Fibroblast of mammary gland (primary cell): Measurements from ENCODE around the gene CDH9.

Source experiments
- DNase-seq: peaks from one replicate; pipeline ENCODE4 v3.0.0-alpha.2; 2010; ENCODE audit warnings: low read depth
- H3K4me3 ChIP-seq: 2 replicates; pipeline ENCODE4 v1.5.1; 2011; ENCODE audit warnings: low read depth, mild to moderate bottlenecking, low read length, moderate library complexity; ENCODE audit not compliant: control insufficient read depth
- TF ChIP-seq, protein P1 (sequence below): conservative IDR thresholded peaks from 2 replicates; pipeline ENCODE4 v1.5.1; 2011; ENCODE audit warnings: low read depth, low read length, inconsistent platforms; ENCODE audit not compliant: control insufficient read depth, insufficient read depth

The CDH9 gene

DNA sequence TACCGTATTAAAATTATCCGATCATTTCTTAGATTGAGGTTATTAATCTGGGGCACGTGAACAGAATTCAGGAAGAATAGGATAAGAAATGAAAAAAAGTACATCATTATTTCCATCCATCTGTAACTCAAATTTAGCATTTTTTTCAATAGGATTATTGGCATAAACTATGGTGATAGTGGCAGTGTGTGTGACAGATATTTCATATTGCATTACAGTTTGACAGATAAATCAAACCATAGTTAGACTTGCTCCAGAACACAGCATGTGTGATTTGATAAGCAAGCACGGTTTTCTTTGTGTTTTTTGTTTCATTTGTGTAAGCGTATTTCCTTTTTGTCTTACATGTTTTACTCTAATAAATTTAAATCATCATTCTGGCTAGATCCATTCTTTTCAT, 155.0 kb downstream of the CDH9 start:
- TF ChIP-seq, protein P1, sequence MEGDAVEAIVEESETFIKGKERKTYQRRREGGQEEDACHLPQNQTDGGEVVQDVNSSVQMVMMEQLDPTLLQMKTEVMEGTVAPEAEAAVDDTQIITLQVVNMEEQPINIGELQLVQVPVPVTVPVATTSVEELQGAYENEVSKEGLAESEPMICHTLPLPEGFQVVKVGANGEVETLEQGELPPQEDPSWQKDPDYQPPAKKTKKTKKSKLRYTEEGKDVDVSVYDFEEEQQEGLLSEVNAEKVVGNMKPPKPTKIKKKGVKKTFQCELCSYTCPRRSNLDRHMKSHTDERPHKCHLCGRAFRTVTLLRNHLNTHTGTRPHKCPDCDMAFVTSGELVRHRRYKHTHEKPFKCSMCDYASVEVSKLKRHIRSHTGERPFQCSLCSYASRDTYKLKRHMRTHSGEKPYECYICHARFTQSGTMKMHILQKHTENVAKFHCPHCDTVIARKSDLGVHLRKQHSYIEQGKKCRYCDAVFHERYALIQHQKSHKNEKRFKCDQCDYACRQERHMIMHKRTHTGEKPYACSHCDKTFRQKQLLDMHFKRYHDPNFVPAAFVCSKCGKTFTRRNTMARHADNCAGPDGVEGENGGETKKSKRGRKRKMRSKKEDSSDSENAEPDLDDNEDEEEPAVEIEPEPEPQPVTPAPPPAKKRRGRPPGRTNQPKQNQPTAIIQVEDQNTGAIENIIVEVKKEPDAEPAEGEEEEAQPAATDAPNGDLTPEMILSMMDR = no peak
- DNase-seq = no peak
- no peak overlapping the region for H3K4me3 ChIP-seq

DNA sequence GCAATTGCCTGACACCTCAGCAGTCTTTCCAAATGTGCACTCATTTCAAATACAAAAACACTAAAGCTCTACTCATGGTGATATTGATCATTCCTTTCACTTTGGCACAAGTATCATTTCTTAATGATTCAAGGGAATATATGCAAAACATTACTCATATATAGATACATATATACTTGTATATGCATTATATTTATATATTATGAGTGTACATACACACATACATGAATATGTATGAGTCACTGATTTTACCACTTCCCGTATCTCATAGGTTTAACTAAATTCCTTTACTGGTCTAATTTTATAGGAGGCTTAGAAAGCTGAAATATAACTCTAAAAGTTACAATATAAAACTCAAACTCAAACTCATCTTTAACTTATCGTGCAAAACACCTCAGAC, 156.5 kb downstream of the CDH9 start:
- H3K4me3 ChIP-seq = no peak overlapping the region
- no peak for DNase-seq
- TF ChIP-seq, protein P1 = no peak

DNA sequence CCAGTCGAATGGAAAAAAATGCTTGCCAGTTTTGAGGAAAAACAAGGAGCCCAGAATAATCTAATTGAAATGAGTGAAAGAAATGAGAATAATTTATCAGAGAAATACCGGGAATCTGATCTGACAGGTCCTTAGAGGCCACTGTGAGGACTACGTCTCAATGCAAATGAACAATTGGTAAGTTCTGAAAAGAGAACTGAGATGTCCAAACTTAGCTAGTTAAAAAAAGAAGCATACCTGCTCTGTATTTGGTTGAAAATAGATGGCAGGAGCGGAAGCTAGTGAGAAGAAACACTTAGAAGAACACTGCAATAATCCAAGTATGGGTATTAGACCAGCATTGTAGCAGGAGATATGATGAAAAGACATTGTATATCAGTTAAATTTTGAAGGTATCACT, 161.2 kb downstream of the CDH9 start:
- no peak overlapping the region for H3K4me3 ChIP-seq
- TF ChIP-seq, protein P1 = no peak
- DNase-seq = no peak

DNA sequence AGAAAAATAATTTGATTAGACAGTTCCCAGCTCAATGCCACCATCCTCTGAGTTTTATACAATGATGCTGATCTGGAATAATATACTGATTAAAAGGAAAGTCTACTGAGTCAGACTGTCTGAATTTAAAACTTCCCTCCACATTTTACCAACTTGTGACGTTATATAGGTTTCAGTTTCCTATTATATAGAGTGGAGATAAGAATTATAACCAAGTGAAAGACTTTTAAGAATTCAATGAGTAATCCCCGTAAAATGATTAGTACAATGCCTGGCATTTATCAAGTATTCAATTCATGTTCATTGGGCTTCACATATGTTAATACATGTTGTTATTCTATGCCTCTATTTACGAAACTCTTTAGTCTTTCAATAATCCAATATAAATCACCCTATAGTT, 166.0 kb downstream of the CDH9 start:
- TF ChIP-seq, protein P1 = no peak
- H3K4me3 ChIP-seq = no peak overlapping the region
- no peak for DNase-seq

DNA sequence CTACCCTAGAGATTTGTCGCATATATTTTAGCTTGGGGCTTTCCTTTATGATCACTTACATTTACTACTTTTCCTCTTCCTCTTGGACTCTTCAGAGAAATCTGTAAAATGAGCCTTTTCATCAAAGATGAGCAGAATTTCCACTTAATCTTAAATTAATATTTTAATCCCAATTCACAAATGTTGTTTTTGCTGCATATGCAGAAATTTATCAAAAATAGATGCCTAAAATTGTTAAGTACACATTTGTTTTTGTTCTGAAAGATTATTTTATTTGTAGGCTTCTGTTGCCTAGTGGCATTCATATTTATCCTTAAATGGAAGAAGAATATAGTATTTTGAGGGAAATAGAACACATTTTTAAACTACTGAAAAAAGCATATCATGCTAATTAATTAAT, 168.6 kb downstream of the CDH9 start:
- no peak for DNase-seq
- H3K4me3 ChIP-seq = no peak overlapping the region
- TF ChIP-seq, protein P1 = no peak

DNA sequence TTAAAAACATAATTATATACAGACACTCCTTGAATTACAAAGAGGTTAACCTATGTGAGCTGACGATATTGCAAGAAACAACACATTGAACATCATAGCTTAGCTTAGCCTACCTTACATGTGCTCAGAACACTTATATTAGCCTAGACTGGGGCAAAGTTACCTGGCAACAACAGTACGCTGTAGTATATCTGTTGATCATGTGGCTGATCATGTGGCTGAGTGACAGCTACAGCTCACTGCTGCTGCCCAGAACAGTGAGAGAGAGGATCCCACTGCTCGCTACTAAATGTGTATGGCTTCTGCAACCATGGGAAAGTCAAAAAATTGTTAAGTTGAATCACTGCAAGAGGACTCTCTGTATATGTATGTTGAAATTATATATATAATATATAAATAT, 169.9 kb downstream of the CDH9 start:
- TF ChIP-seq, protein P1 = no peak

DNA sequence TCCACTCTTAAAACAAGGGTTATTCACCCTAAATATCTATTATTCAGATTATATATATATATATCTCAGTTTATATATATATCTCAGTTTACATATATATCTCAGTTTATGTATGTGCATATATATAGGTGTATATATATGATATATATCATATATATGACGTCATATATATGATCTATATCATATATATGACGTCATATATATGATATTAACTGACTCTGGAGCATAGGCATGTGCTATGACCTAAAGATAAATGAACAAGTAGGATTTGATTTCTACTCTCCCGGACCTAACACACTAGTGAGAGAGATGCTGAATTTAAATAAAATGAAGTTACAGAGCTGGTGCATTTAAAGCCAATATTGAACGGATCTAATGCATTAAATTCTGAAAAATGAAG, 174.3 kb downstream of the CDH9 start:
- TF ChIP-seq, protein P1 = no peak
- DNase-seq = no peak
- no peak overlapping the region for H3K4me3 ChIP-seq

More for the DNA sequence above, 169.9 kb downstream of the CDH9 start:
- no peak for DNase-seq
- no peak overlapping the region for H3K4me3 ChIP-seq
